Ovary (tissue), 9 donors: Measurements from ENCODE around the gene HNRNPL. TPM values are rescaled to one million over a fixed set of nuclear protein-coding genes. Genes with fewer than 3 reads are reported as not detected.
"Not testable (repeated sequence)": the region's sequence is repeated elsewhere in the genome, so short reads cannot be mapped to it uniquely, and the experiment has no call there.

Experiments
- DNase-seq, 5 donors: peaks; one replicate each; pipeline ENCODE4 v3.0.0-alpha.2; 2019 to 2020
- H3K27ac ChIP-seq, 2 donors: fragments of 200-600 bp; one replicate each; pipeline versions ENCODE4 v1.5.1 to v1.8.0; 2019 to 2022
- H3K27me3 ChIP-seq: fragments of 200-600 bp; one replicate; pipeline ENCODE4 v1.8.0; 2022
- H3K36me3 ChIP-seq: fragments of 200-600 bp; sonication (generic); one replicate; pipeline ENCODE4 v1.5.1; 2019
- H3K4me1 ChIP-seq: one replicate; pipeline ENCODE4 v1.8.1; 2013; ENCODE audit warnings: mild to moderate bottlenecking, moderate library complexity; ENCODE audit not compliant: insufficient read depth
- H3K4me3 ChIP-seq: fragments of 200-600 bp; sonication (generic); one replicate; pipeline ENCODE4 v1.5.1; 2017
- H3K9me3 ChIP-seq, 2 donors: fragments of 200-600 bp in 1 of 2; sonication (generic) in 1 of 2; one replicate each; pipeline versions ENCODE4 v1.5.1 to v1.8.1; 2013 to 2019; ENCODE audit warnings: mild to moderate bottlenecking in 1 of 2, moderate library complexity in 1 of 2
- EP300 ChIP-seq: sonication (generic); formaldehyde crosslinking; IDR thresholded peaks from one replicate; pipeline ENCODE4 v1.6.1; 2017; ENCODE audit warnings: antibody characterized with exemption
- POLR2A ChIP-seq: fragments of 450-650 bp; IDR thresholded peaks from one replicate; pipeline ENCODE4 v1.6.1; 2017; ENCODE audit warnings: antibody characterized with exemption, mild to moderate bottlenecking, moderate library complexity
- WGBS, 3 donors: extraction: QIAGEN DNeasy Blood & Tissue Kit in 1 of 3; methylation state at CpG; one replicate each; pipeline versions ENCODE4 v1.1.5 to v1.1.7; 2013 to 2017; 5-methylcytosine and 5-hydroxymethylcytosine counted together
- intact Hi-C, 4 donors: fragments of 100-400 bp; cut with DNase I; formaldehyde crosslinking; loops; one replicate each; pipeline versions ENCODE4 v1.11.0 to v1.15.1; 2022 to 2023
- polyA plus RNA-seq, 2 donors: library from polyadenylated mRNA; stranded (reverse); fragments of 200-250 nt in 1 of 2; fragments of 350-450 nt in 1 of 2; fragmentation: Illumina TruSeq in 1 of 2; extraction: RNeasy Lipid Tissue Mini Kit (QIAGEN cat#74804) in 1 of 2; gene quantifications; one replicate each; pipeline ENCODE4 v1.2.3, GENCODE V29; 2013 to 2014
- total RNA-seq, 7 donors: library from RNA; depleted of rRNA in 2 of 7; stranded (reverse); fragments of >200 nt in 2 of 7; fragmentation: NEBNext Ultra II Directional in 3 of 7; extraction: Animal tissue kit (Norgen Biotek cat#: 25700) in 3 of 7; gene quantifications; one replicate each; pipeline versions ENCODE4 v1.1.0 to v1.2.4, GENCODE V29; 2016 to 2023
- TF ChIP-seq, protein P1 (sequence below), 3 donors: fragments of 450-650 bp in 2 of 3; fragments of 200-600 bp in 1 of 3; IDR thresholded peaks; one replicate each; pipeline versions ENCODE4 v1.5.1 to v1.8.0; 2016 to 2022; ENCODE audit warnings: antibody characterized with exemption in 3 of 3, mild to moderate bottlenecking in 1 of 3
- donor health status: DM: no; HTN: no; CAD: no; lungs with moderate emphysema.
- donor health status: DM: no; HTN: no; CAD: no.
- donor health status: Bipolar disorder and iron deficiency.
- donor health status: DM: yes; HTN: yes; CAD: no.
- donor health status: DM: no; HTN: no; CAD: no.
- donor health status: DM: yes; HTN: yes; CAD: no.

Gene HNRNPL
- total and polyA plus RNA-seq, 9 donors, result 110 to 284 (median 230) TPM

DNA sequence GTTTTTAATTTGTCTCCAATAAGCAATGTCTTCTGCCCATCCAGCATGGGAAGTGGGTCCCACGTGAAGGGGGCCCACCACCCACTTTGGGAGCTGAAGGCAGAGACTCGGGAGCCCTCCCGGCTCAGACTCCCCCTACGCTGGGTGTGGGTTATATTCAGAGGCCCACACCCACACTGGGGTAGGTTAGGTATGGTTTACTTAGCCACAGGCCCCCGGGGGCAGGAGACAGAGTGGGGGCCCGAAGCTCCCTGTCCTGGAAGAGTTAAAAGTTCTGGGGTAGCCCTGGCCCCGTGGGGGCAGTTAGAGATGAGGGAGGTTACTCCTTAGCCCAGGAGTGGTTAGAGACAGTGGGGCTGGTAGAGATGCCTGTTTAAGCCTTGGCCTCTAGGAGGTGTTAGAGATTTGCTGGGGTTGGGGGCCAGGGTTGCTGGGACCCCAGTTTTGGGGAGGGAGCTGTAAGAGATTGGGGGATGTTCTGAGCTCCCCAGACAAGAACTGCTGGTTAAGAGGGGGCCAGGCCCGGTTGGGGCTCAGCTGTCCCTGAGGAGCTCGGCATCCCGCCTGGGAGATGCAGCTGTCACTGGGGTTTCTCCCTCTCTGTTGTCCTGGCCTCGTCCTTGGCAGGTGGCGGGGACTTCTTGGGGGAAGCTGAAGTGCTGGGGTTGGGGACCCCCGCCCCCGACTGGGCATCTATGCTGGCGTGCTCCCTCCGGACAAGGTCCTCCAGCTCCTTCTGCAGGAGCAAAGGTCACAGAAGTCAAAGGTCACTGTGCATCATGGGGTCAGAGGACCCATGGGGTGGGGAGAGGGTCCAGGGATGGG, 29.0 kb upstream of the HNRNPL start:
- no peak overlapping the region for H3K4me3 ChIP-seq
- intact Hi-C loops, result no loop called here
- no peak for DNase-seq
- no peaks in the 10 kb centered on the region for H3K27me3 ChIP-seq
- H3K9me3 ChIP-seq, result no peaks in the 10 kb centered on the region
- TF ChIP-seq, protein P1, sequence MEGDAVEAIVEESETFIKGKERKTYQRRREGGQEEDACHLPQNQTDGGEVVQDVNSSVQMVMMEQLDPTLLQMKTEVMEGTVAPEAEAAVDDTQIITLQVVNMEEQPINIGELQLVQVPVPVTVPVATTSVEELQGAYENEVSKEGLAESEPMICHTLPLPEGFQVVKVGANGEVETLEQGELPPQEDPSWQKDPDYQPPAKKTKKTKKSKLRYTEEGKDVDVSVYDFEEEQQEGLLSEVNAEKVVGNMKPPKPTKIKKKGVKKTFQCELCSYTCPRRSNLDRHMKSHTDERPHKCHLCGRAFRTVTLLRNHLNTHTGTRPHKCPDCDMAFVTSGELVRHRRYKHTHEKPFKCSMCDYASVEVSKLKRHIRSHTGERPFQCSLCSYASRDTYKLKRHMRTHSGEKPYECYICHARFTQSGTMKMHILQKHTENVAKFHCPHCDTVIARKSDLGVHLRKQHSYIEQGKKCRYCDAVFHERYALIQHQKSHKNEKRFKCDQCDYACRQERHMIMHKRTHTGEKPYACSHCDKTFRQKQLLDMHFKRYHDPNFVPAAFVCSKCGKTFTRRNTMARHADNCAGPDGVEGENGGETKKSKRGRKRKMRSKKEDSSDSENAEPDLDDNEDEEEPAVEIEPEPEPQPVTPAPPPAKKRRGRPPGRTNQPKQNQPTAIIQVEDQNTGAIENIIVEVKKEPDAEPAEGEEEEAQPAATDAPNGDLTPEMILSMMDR (IDR thresholded peaks at IDR 0.05), result no peak
- no peaks in the 10 kb centered on the region for H3K36me3 ChIP-seq
- no peak overlapping the region for H3K27ac ChIP-seq
- no peaks in the 10 kb centered on the region for H3K4me1 ChIP-seq
- 75 to 83% (median 81%) methylated on average over 16 of the region's 16 CpGs for WGBS, 3 donors

DNA sequence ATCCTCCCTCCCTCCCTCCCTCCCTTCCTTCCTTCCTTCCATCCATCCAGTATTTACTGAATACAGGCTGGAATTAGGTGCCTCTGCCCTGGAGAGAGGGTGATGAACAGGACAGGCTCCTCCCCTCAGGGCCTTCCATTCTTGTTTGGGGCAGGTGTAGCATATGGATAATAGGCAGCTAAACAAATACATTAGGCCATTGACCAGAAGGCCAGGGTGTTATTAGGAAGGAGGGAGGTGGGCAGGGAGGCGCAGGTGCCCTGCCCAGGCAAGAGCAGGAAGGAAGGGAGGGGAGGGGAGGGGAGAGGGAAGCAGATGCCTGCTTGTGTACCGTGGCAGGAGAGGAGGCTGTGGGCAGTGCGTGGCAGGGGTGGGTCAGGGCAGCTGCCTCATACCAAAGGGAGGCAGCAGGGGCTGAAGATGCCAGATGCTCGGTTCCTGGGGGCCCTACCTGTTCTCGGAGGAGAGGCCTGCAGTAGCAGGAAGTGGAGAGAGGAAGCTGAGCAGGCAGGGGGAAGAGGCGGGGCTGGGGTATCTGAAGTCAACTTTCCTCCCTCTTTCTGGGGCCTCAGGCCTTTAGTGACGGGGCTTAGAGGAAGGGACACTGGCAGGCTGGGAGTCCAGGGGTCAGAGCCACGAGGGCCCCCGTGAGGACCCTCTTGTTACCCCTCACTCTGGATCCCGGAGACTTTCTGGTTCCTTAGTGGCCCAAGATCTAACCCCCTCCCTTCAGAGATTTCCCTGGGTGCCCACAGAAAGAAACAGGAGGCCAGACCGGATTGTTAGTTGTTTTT, 28.2 kb upstream of the HNRNPL start, which contains the start of gene RINL:
Gene RINL (minus strand): TSS at position 495 of the 794 bp plus-strand sequence. CDS start 1,533 bp downstream, outside the sequence.
- DNase-seq, result no peak
- TF ChIP-seq, protein P1 (IDR thresholded peaks at IDR 0.05), result no peak
- TF ChIP-seq POLR2A (no peak), EP300 (no peak)
- Histone ChIP-seq H3K27ac (no peak within 1 kb of the TSS), H3K36me3 (no peaks in the 10 kb centered on the region), H3K27me3 (no peaks in the 10 kb centered on the region), H3K9me3 (no peaks in the 10 kb centered on the region), H3K4me1 (no peaks in the 10 kb centered on the region), H3K4me3 (no peak within 1 kb of the TSS)
- intact Hi-C loops, result no loop called here
- WGBS, 3 donors, result 61 to 66% (median 63%) methylated on average over 11 of the region's 11 CpGs

DNA sequence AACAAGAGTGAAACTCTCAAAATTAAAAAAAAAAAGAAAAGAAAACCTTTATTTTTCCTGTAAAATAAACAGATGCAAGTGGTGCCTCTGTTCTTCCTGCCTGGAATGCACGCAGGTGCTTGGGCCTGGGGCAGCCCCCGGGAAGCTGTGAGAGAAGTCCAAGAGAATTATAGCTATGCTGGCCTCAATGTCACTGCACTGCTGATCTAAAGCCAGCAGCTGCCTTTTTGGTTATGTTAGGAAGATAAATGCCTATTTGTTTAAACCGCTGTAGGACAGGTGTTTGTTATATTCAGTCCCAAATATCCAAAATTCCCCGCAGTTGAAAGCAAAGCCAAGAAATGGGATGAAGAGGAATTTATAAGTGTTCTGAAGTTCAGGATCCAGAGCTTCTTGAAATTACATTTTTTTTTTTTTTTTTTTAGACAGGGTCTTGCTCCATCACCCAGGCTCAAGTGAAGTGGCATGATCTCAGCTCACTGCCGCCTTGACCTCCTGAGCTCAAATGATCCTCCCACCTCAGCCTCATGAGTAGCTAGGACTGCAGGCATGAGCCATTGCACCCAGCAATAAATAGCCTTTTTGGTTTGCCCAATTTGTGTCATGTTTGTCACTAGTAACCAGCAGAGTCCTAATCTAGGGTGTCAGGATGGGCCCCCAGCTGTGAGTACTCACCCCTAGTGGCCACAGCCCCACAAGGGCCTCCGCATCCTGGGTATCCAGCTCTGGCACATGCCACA, 26.0 kb upstream of the HNRNPL start:
- Histone ChIP-seq H3K4me3 (no peak overlapping the region), H3K36me3 (no peaks in the 10 kb centered on the region), H3K27ac (no peak overlapping the region), H3K9me3 (no peaks in the 10 kb centered on the region), H3K4me1 (no peaks in the 10 kb centered on the region), H3K27me3 (no peaks in the 10 kb centered on the region)
- intact Hi-C loops, result no loop called here
- no peak for DNase-seq
- no peak for TF ChIP-seq POLR2A
- WGBS, 3 donors, result 52 to 58% (median 58%) methylated on average over 5 to 6 of the region's 6 CpGs

DNA sequence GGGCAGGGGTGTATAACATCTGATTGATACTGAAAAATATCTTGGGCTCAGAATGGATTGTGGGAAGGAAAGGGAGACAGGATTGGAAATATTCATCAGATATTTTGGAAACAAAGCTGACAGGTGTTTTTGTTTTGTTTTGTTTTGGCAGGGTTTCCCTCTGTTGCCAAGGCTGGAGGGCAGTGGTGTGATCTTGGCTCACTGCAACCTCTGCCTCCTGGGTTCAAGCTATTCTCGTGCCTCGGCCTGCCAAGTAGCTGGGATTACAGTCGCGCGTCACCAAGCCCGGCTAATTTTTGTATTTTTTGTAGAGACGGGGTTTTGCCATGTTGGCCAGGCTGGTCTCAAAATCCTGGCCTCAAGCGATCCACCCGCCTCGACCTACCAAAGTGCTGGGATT, 23.6 kb upstream of the HNRNPL start:
- H3K27me3 ChIP-seq, DNase-seq, intact Hi-C loops, H3K4me3 ChIP-seq, H3K9me3 ChIP-seq, H3K27ac ChIP-seq, H3K36me3 ChIP-seq: not testable (repeated sequence)
- 79 to 91% (median 83%) methylated on average over 10 of the region's 10 CpGs for WGBS, 3 donors
- peaks cover 11% of the 10 kb centered on the region for H3K4me1 ChIP-seq

DNA sequence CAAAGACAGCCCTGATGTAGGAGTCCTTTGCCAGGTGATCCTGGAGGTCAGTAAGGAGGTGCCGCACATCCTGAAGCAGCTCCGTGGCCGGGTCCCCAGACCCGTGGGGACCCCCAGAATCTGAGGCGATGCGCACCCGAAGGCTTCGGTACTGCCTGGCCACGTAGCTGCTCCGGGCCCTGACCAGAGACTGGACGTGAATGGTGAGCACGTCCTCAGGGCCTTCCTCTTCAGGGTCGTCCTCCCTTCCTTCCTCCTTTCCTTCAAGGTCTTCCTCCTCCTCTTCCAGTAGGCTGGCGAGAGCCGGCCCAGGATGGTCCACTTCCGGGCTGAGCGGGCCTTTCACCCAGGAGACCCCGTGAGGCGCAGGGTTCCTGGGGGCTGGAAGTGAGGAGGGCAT, 20.8 kb upstream of the HNRNPL start:
- Histone ChIP-seq H3K36me3 (no peaks in the 10 kb centered on the region), H3K27me3 (no peaks in the 10 kb centered on the region), H3K27ac (no peak overlapping the region), H3K4me1 (peaks cover 11% of the 10 kb centered on the region), H3K4me3 (no peak overlapping the region), H3K9me3 (no peaks in the 10 kb centered on the region)
- 86 to 91% (median 91%) methylated on average over 8 to 19 of the region's 19 CpGs for WGBS, 3 donors
- DNase-seq, result no peak
- intact Hi-C loops, result no loop called here
- TF ChIP-seq, protein P1 (IDR thresholded peaks at IDR 0.05), result no peak
- TF ChIP-seq EP300 (no peak), POLR2A (no peak)
